ENCODE data around the gene ZC3H10.
"Not testable (repeated sequence)": the region's sequence is repeated elsewhere in the genome, so short reads cannot be mapped to it uniquely, and the experiment has no call there.

The ZC3H10 gene, protein sequence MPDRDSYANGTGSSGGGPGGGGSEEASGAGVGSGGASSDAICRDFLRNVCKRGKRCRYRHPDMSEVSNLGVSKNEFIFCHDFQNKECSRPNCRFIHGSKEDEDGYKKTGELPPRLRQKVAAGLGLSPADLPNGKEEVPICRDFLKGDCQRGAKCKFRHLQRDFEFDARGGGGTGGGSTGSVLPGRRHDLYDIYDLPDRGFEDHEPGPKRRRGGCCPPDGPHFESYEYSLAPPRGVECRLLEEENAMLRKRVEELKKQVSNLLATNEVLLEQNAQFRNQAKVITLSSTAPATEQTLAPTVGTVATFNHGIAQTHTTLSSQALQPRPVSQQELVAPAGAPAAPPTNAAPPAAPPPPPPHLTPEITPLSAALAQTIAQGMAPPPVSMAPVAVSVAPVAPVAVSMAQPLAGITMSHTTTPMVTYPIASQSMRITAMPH

DNA sequence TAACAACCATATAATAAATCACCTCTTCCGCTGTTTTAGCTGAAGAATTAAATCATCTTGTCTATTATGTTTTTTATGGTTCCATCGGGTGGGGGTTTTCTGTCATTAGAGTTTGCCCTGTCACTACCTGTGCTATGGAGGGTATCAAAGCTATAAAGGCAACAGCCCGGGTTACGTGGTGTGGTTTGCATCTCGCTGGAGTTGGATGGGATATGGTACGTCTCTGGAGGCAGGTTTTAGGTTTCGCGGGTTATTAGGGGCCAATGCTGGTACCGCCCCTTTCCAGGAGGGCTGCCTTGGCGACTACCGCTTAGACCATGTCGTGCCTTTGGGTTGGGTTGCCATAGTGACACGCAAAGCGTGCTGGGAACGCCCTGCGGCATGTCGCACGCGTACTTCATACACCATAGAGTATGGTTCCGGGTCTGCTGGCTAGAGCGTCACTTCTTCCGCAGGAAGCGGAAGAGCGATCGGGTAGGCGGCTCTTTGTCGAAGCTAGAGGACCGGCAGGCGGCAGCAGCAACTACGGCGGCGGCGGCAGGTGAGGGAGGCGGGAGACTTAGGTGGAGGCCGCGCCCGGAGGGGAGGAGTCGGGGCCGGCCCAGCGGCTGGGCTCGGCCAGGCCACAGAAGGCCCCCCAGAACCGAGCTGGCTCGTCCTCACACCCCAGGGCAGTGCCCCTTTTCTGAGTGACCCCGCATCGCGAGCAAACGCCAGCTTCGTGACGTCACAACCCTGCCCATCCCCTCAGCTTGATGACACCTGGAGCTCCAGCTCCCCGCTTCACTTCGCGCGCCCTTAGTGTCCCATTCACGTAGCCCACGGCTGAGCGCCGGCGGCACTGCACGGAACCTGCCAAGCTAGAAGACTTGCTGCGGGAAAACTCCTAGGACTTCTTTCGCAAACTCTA, at the start of gene ZC3H10:
TSS of gene ZC3H10 (plus strand) at position 489 of the 910 bp plus-strand sequence. CDS start 2,297 bp downstream, outside the sequence.
- peak; percentile 73 for FAIRE-seq
- peak; percentile 99 for DNase-seq (ENCODE audit: low spot score)

DNA sequence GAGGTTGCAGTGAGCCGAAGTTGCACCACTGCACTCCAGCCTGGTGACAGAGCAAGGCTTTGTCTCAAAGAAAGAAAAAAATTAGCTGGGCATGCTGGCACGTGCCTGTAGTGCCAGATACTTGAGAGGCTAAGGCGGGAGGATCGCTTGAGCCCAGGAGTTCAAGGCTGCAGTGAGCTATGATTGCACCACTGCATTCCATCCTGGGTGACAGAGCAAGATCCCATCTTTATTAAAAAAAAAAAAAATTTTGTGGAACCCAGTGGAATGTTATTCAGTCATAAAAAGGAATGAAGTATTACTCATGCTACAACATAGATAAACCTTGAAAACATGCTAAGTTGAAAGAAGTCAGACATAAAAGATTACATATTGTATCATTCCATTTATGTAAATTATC, 46.4 kb upstream of the ZC3H10 start:
- DNase-seq (ENCODE audit: low spot score) (no peak), FAIRE-seq (no peak)

DNA sequence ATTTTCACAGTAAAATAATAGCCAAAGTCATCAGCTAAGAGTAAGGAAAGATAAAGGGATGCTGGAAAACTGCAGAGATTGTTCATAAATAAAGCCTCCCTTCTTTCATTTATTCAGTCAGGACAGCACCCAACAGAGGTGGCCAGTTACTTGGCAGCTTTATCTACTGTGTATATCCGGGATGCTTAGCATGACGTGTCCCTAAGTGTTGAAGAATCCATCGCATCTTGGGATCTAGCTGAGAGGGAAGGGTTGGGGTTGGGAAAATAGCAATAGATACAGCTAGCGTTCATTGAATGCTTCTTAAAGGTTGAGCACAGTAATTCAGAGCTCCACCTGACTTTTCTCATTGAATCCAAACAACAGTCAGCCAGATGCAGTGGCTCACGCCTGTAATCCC, 43.7 kb upstream of the ZC3H10 start:
- FAIRE-seq (no peak), DNase-seq (ENCODE audit: low spot score) (no peak)

DNA sequence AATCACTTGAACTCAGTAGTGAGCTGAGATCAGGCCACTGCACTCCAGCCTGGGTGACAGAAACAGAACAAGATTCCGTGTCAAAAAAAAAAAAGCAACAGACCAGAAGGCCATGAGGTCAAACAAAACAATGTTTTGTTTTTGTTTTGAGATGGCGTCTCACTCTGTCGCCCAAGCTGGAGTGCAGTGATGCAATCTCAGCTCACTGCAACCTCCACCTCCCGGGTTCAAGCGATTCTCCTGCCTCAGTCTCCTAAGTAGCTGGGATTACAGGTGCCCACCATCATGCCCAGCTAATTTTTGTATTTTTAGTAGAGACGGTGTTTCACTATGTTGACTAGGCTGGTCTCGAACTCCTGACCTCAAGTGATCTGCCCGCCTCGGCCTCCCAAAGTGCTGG, 40.1 kb upstream of the ZC3H10 start:
- DNase-seq (ENCODE audit: low spot score); FAIRE-seq: not testable (repeated sequence)

DNA sequence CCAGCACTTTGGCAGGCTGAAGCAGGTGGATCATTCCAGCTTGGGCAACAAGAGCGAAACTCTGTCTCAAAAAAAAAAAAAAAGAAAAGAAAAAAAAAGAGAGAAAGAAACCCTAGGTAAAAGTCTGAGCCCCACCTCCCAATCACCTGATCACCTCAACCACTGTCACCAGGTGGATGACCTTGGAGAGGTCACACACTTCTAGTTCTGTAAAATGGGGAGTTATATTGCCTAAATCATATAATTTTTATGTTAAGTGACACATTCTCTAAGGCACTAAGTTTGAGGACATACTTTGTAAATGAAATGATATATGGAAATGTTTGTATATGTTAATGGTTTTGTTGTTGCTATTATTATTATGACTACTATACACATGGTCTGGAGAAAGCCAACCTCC, 39.6 kb upstream of the ZC3H10 start:
- FAIRE-seq (no peak), DNase-seq (ENCODE audit: low spot score) (no peak)

DNA sequence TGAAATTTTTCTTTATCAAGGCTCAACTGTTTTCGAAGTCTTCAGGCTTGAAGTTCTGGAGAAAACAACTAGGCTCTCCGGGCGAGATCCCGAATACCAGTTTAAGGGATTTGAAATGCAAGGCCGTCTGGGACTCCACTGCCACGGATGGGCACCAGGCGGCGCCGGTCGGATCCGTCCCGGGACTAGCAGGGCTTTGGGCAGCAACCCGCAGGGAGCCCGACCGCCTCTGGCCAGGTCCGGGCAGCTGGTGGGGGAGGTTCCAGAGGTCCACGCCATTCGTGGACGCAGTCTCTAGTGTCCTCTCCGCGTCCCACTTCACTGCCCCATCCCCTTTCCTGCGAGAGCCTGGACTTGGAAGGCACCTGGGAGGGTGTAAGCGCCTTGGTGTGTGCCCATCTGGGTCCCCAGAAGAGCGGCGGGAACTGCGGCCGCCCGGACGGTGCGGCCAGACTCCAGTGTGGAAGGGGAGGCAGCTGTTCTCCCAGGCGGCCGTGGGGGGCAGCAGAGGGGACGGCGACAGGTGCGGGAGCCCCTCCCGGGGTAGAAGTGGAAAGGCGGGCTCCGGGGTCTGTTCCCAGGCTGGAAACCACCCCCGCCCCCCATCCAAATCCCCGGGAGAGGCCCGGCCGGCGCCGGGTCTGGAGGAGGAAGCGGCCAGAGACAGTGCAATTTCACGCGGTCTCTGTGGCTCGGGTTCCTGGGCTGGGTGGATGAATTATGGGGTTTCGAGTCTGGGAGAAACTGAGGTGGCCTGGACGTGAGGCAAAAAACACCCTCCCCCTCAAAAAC, 38.9 kb upstream of the ZC3H10 start:
- FAIRE-seq = no peak
- peak; percentile 49 for DNase-seq (ENCODE audit: low spot score)

DNA sequence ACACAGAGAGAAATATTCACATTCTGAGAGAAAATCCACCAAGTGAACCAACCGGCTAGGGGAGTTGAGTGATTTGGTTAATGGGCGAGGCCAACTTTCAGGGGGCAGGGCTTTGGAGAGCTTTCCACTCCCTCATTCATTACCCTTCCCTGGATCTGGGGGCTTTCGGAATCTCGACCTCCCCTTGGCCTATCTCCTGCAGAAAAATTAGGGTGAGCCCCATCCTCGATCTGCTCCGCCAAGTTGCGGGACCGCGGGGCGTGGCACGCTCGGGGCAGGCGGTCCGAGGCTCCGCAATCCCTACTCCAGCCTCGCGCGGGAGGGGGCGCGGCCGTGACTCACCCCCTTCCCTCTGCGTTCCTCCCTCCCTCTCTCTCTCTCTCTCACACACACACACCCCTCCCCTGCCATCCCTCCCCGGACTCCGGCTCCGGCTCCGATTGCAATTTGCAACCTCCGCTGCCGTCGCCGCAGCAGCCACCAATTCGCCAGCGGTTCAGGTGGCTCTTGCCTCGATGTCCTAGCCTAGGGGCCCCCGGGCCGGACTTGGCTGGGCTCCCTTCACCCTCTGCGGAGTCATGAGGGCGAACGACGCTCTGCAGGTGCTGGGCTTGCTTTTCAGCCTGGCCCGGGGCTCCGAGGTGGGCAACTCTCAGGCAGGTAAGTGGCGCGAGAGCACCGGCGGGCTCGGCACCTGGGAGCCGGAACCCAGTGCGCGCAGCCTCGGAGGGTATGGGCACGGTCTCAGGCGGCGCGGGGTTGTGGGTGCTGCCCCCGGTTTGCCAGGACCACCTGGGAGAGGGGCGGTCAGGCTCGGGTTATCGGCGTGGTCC, 38.1 kb upstream of the ZC3H10 start, which contains the start of gene ERBB3:
TSS of gene ERBB3 (plus strand) at position 443 of the 833 bp plus-strand sequence. CDS start at position 579, 136 bp downstream.
- FAIRE-seq (no peak), DNase-seq (ENCODE audit: low spot score) (peak; percentile 48)

DNA sequence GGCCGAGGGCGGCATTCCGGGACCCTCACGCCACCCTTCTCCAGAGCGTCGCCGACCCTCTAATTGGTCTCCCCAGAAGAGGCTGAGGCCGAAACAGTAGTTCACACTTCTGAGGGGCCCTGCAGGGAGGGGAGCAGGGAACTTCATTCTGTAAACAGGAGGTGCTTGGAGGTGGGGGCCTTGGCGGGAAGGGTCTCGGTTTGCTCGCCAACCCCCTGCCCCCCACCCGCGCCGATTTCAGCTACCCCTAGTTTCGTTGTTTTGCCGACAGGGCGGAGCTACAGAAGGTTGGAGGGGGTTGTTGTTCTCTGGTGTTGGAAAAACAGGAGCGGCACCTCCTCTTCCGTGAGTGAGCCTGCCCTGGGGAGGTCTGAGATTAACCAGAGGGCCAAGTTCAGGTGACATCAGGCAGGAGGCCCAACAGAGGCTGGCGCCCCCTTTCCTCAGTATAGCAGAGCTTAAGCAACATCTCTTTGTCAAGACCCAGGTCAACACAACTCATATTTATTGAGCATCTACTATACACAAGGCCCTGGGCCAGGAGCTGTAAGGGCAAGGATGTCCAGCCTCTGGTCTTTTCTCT, 37.4 kb upstream of the ZC3H10 start:
- FAIRE-seq (no peak), DNase-seq (ENCODE audit: low spot score) (no peak)

DNA sequence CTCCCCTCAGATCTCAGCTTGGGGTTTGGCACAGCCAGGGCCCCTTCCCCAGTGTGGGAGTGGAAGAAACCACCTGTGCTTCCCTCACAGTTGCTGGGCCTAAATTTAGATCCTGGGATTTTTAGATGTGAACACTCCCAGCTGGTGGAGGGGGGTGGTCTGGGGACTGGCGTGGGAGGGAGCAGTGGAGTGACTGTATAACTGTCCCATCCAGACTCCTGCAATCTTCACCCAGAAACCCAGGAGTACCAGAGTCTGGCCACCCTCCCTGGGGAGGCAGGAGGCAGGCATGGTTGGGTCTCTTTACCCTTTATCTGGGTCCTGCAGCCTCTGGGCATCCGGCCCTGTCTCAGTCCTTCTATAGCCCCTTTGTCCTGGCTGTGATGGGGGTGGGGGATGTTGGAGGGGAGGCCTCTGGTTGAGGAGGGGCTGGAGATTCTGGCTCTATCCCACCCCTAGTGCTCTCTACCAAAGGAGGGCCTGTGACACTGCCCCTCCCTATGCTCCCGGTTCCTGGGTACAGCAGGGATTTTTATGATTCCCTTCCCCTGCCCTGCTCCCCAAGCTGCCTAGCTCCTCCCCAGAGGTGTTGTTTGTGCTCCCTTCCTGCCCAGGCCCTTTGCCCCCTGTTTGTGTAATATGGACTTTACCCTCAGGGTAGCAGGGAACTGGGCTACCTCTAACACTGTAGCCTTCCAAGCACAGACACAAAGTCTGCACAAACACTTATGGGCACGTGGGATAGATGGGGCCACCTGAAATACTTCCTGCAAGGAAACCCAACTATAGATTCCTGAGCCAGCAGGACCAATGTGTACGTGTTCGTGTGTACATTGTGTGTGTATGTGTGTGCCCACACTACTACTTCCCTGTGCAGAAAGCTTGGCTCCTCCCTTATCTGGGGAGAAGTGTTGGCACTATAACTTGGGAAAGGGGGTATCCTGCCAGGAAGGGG, 36.4 kb upstream of the ZC3H10 start:
- DNase-seq (ENCODE audit: low spot score) (no peak), FAIRE-seq (no peak)

DNA sequence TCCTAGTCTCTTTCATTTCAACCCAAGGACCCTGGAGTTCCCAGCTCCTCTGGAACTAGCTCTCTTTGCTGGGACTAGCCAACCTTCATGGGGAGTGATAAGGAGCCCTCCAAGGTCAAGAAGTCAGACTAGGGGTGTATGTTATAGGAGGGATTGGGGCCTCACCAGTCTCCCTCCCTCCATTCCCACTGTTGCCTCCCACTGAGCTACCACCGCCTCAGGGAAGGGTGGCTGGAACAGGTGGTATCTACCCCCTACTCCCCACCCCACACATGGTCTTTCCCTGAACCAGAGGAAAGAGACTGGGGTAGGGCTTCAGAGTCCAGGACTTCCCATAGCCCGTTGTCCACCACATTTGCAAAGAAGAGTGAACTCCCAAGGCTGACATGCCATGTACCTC, 35.7 kb upstream of the ZC3H10 start:
- no peak for FAIRE-seq
- DNase-seq (ENCODE audit: low spot score) = no peak

DNA sequence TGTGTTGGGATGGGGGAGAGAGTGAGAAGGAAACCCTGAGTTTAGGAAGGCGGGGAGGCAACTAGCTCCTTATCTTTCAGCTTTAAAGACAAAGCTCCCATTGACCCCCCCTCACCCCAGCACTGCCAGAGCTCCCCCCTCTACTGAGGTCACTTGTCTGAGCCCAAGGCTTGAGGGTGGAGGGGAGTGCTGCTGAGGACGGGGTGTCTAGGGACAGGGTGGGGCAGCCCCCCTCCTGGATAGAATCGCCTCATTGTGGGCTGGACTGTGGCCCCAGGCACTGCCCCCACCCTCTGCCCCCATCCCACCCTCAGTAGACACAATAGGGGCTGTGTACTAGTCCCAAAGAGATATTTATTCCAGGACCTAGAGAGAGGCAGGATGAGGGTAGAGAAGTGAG, 35.1 kb upstream of the ZC3H10 start:
- no peak for DNase-seq (ENCODE audit: low spot score)
- FAIRE-seq = no peak

DNA sequence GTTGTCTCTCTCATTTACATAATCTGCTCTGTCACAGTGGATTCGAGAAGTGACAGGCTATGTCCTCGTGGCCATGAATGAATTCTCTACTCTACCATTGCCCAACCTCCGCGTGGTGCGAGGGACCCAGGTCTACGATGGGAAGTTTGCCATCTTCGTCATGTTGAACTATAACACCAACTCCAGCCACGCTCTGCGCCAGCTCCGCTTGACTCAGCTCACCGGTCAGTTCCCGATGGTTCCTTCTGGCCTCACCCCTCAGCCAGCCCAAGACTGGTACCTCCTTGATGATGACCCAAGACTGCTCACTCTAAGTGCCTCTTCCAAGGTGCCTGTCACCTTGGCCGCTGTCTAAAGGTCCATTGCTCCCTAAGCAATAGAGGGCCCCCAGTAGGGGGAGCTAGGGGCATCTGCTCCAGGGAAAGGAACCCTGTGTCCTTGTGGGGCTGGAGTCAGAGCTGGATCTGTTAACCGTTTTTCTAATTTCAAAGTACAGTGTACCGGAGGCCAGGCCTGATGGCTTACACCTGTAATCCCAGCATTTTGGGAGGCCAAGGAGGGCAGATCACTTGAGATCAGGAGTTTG, 33.0 kb upstream of the ZC3H10 start:
- FAIRE-seq (no peak), DNase-seq (ENCODE audit: low spot score) (no peak)

DNA sequence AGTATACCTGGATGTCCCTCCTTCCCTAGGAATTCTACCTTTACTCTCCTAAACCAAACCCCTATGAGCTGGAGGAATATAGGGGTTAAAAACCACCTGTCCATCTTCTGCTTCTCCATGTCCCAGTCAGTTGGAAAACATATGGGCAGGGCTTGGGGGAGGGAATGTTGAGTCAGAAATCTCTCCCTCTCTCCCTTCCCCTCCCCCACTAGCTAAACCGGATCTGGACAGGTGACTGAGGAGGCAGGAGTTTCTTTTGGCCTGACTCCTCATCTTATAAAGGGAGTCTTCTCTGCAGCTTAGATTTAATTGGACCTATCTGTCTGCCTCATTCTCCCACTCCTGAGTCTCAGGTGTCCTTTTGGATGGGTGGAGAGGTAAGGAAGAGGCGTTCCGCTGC, 32.0 kb upstream of the ZC3H10 start:
- FAIRE-seq (no peak), DNase-seq (ENCODE audit: low spot score) (no peak)

DNA sequence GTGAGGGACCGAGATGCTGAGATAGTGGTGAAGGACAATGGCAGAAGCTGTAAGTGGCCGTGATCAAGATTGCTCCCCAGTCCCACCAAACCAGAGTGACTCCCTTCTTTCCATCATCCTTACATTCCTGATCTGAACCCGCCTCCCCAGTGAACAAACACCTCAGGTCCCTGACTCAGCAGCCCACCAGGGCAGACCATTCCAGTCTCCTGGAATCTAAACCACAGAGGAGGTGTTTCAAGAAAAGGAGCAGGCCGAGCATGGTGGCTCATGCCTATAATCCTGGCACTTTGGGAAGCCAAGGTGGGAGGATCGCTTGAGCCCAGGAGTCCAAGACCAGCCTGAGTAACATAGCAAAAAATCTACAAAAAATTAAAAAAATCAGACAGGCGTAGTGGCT, 31.5 kb upstream of the ZC3H10 start:
- DNase-seq (ENCODE audit: low spot score) (no peak), FAIRE-seq (no peak)

DNA sequence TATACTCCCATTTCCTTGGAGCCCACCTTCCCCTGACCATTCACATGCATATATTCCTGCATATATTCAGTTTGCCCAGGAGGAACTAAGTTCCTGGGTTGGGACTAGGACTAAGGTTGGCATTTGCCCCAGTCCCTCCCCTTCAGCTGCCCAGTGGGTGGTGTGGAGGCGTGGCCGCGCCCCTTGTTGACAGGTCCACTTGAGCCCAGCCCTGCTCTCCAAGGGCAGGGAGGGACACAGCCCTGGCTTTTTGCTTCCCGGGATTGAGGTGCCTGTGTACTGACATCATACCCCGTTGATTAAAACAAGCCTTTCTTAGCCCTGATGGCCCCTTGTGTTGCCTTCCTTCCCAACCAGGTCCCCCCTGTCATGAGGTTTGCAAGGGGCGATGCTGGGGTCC, 30.8 kb upstream of the ZC3H10 start:
- no peak for DNase-seq (ENCODE audit: low spot score)

DNA sequence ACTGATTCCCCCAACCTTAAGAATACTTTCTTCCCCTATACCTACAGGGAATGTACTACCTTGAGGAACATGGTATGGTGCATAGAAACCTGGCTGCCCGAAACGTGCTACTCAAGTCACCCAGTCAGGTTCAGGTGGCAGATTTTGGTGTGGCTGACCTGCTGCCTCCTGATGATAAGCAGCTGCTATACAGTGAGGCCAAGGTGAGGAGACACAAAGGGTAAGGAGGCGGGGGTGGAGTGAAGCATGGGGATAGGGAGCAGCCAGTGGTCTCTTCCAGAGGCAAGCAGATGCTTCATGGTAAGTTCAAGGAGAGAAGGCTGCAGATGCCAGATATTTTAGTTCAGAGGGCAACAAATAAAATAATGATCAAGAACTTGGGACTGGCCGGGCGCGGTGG, 20.3 kb upstream of the ZC3H10 start:
- no peak for DNase-seq (ENCODE audit: low spot score)
- FAIRE-seq = no peak

More for the DNA sequence above, 30.8 kb upstream of the ZC3H10 start:
- FAIRE-seq = no peak

DNA sequence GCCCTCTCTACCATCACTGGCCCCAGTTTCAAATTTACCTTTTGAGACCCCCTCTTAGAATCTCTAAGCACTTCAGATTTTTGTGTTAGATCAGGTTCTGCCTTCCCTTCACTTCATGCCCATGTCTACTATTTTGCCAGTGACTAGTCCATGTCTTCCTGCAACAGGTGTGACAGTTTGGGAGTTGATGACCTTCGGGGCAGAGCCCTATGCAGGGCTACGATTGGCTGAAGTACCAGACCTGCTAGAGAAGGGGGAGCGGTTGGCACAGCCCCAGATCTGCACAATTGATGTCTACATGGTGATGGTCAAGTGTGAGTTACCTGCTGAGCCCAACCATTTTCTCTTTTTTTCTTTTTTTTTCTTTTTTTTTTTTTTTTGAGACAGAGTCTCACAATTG, 19.5 kb upstream of the ZC3H10 start:
- no peak for DNase-seq (ENCODE audit: low spot score)
- no peak for FAIRE-seq

DNA sequence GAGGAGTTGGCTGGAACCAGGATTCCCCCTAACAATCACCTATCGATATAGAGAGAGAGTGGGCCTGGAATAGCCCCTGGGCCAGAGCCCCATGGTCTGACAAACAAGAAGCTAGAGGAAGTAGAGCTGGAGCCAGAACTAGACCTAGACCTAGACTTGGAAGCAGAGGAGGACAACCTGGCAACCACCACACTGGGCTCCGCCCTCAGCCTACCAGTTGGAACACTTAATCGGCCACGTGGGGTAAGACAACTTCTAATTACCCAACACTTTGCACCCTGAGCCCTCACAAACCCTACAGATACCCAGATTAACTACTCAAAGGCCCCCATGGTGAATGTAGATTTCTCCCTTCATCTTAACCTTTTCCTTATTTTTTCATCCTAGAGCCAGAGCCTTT, 18.3 kb upstream of the ZC3H10 start:
- DNase-seq (ENCODE audit: low spot score) (no peak), FAIRE-seq (no peak)

DNA sequence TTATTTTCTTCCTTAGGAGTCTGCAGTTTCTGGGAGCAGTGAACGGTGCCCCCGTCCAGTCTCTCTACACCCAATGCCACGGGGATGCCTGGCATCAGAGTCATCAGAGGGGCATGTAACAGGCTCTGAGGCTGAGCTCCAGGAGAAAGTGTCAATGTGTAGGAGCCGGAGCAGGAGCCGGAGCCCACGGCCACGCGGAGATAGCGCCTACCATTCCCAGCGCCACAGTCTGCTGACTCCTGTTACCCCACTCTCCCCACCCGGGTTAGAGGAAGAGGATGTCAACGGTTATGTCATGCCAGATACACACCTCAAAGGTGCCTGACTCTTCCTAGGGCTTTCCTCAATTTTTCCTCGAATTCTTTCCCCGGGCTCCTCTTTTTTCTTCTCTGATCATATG, 17.0 kb upstream of the ZC3H10 start:
- DNase-seq (ENCODE audit: low spot score) = no peak
- no peak for FAIRE-seq
